Measurements from ENCODE around the gene XRCC1.

The XRCC1 gene

GRCh38 chr19:43504426-43505185, 70.7 kb downstream of the XRCC1 start, which contains the start of gene PHLDB3 (continued):
- TF ChIP-seq ZNF792 (tag by site-specific recombination; IDR thresholded peaks at IDR 0.05), result no peak; the same call in 1 of the 2 replicates
- TF ChIP-seq ZNF677 (tag by site-specific recombination; IDR thresholded peaks at IDR 0.05), result peak; percentile 9; the same call in 1 of the 2 replicates
- no peak for TF ChIP-seq ZNF26 (tag by site-specific recombination; IDR thresholded peaks at IDR 0.05)

GRCh38 chr19:43503501-43504425, 71.6 kb downstream of the XRCC1 start:
- ChIA-PET CTCF (interaction anchor here (0.6 to 11.9 kb wide), 14 partner anchors 9 to 1653 kb away, joined by 3 to 97 read pairs (median 4); no protein-coding TSS in a partner anchor), POLR2A (interaction anchor here (0.7 to 2.2 kb wide), 20 partner anchors 8 to 92 kb away, joined by 4 to 22 read pairs (median 7); partner anchors contain the start of genes ETHE1, IRGQ, ZNF575 and ZNF576)
- Histone ChIP-seq H3K9me3 (ENCODE audit: control insufficient read depth, insufficient read depth, low read depth, low read length) (no peaks in the 10 kb centered on the region), H3K36me3 (ENCODE audit: control insufficient read depth in 2 of 2, insufficient read depth in 1 of 2, low read length in 2 of 2) (peaks cover 9 to 20% of the 10 kb centered on the region in 2 experiments; a peak in 2 of 3 replicates), H3K4me1 (ENCODE audit: control insufficient read depth, insufficient read depth, low read length) (peaks cover 15% of the 10 kb centered on the region; the same call in 1 of the 2 replicates), H3K4me3 (ENCODE audit: low read depth, low read length) (peak overlapping the region; percentile 78), H3K27ac (ENCODE audit: extremely low read depth, low read depth, low read length) (peak overlapping the region; percentile 77)
- no peak for TF ChIP-seq ZNF48 (tag by site-specific recombination; IDR thresholded peaks at IDR 0.05)
- TF ChIP-seq ZSCAN5A (tag by site-specific recombination; IDR thresholded peaks at IDR 0.05), result no peak
- 0 out of 2 replicates have a peak, but pooled peaks have one; percentile 10 for TF ChIP-seq FEZF1 (tag by site-specific recombination; IDR thresholded peaks at IDR 0.05)
- TF ChIP-seq ZNF266 (tag by site-specific recombination; IDR thresholded peaks at IDR 0.05; ENCODE audit: low read depth), result no peak
- TF ChIP-seq ZNF23 (tag by site-specific recombination; IDR thresholded peaks at IDR 0.05; ENCODE audit: borderline replicate concordance), result no peak
- peak; percentile 53; the same call in 1 of the 2 replicates for TF ChIP-seq ZNF394 (tag by site-specific recombination; IDR thresholded peaks at IDR 0.05; ENCODE audit: borderline replicate concordance)
- TF ChIP-seq ZBTB17 (tag by site-specific recombination; IDR thresholded peaks at IDR 0.05), result peak; percentile 99
- no peak for TF ChIP-seq KLF7 (tag by site-specific recombination; IDR thresholded peaks at IDR 0.05; ENCODE audit: borderline replicate concordance)
- no peak for TF ChIP-seq HOXD13 (CRISPR knock-in tag; IDR thresholded peaks at IDR 0.05; ENCODE audit: borderline replicate concordance)
- TF ChIP-seq MZF1 (tag by site-specific recombination; IDR thresholded peaks at IDR 0.05; ENCODE audit: borderline replicate concordance), result no peak; the same call in 1 of the 2 replicates
- TF ChIP-seq ZNF747 (tag by site-specific recombination; IDR thresholded peaks at IDR 0.05), result no peak
- no peak for TF ChIP-seq ZNF561 (tag by site-specific recombination; IDR thresholded peaks at IDR 0.05; ENCODE audit: borderline replicate concordance)
- no peak; the same call in 1 of the 2 replicates for TF ChIP-seq ZFP3 (tag by site-specific recombination; IDR thresholded peaks at IDR 0.05; ENCODE audit: low read depth)
- no peak for TF ChIP-seq ZBTB49 (tag by site-specific recombination; IDR thresholded peaks at IDR 0.05; ENCODE audit: low read depth)
- TF ChIP-seq ZNF621 (tag by site-specific recombination; IDR thresholded peaks at IDR 0.05), result no peak
- peak; percentile 24; the same call in 1 of the 2 replicates for TF ChIP-seq ZNF610 (tag by site-specific recombination; IDR thresholded peaks at IDR 0.05; ENCODE audit: borderline replicate concordance)
- TF ChIP-seq ZNF513 (tag by site-specific recombination; IDR thresholded peaks at IDR 0.05), result no peak
- no peak for TF ChIP-seq ZNF202 (tag by site-specific recombination; IDR thresholded peaks at IDR 0.05; ENCODE audit: borderline replicate concordance)
- no peak for TF ChIP-seq ZNF223 (tag by site-specific recombination; IDR thresholded peaks at IDR 0.05)
- no peak for TF ChIP-seq ZNF449 (tag by site-specific recombination; IDR thresholded peaks at IDR 0.05)

Data from HEK293 (cell line).